Peyer's patch (tissue), 4 donors: ENCODE measurements around the gene CCNG2. TPM values are rescaled to one million over a fixed set of nuclear protein-coding genes. Genes with fewer than 3 reads are reported as not detected.

ENCODE experiments used
- DNase-seq, 3 donors: peaks; one replicate each; pipeline ENCODE4 v3.0.0-alpha.2; 2017 to 2019
- H3K27ac ChIP-seq, 4 donors: fragments of 200-600 bp; sonication (generic); one replicate each; pipeline ENCODE4 v1.5.1; 2016 to 2019
- H3K27me3 ChIP-seq, 2 donors: fragments of 200-600 bp; sonication (generic); one replicate each; pipeline ENCODE4 v1.5.1; 2019
- H3K36me3 ChIP-seq, 3 donors: fragments of 200-600 bp; sonication (generic); one replicate each; pipeline ENCODE4 v1.5.1; 2016 to 2019
- H3K4me1 ChIP-seq, 4 donors: fragments of 200-600 bp; sonication (generic); one replicate each; pipeline ENCODE4 v1.5.1; 2016 to 2019
- H3K4me3 ChIP-seq, 4 donors: fragments of 200-600 bp; sonication (generic); 1 replicate in 3 of 4; 2 replicates in 1 of 4; pipeline ENCODE4 v1.5.1; 2016 to 2019; ENCODE audit warnings: mild to moderate bottlenecking in 1 of 4
- H3K9me3 ChIP-seq, 4 donors: fragments of 200-600 bp; sonication (generic); one replicate each; pipeline ENCODE4 v1.5.1; 2016 to 2019; ENCODE audit warnings: mild to moderate bottlenecking in 1 of 4
- POLR2A ChIP-seq, 2 donors: fragments of 450-650 bp; IDR thresholded peaks; one replicate each; pipeline ENCODE4 v1.5.1; 2017; ENCODE audit warnings: antibody characterized with exemption in 2 of 2, mild to moderate bottlenecking in 2 of 2, moderate library complexity in 2 of 2
- total RNA-seq, 4 donors: library from RNA; depleted of rRNA; stranded (reverse); fragments of >200 nt; gene quantifications; one replicate each; pipeline ENCODE4 v1.1.0, GENCODE V29; 2016
- TF ChIP-seq, protein P1 (sequence below), 6 experiments: fragments of 450-650 bp in 4 of 6; fragments of 200-600 bp in 2 of 6; sonication (generic) in 1 of 6; IDR thresholded peaks; one replicate each; pipeline ENCODE4 v1.5.1; 2017 to 2019; ENCODE audit warnings: antibody characterized with exemption in 6 of 6, mild to moderate bottlenecking in 3 of 6, moderate library complexity in 1 of 6

Gene CCNG2
- total RNA-seq, 4 donors from 2014 or later = 19.8 to 29.7 (median 25.8) TPM

DNA sequence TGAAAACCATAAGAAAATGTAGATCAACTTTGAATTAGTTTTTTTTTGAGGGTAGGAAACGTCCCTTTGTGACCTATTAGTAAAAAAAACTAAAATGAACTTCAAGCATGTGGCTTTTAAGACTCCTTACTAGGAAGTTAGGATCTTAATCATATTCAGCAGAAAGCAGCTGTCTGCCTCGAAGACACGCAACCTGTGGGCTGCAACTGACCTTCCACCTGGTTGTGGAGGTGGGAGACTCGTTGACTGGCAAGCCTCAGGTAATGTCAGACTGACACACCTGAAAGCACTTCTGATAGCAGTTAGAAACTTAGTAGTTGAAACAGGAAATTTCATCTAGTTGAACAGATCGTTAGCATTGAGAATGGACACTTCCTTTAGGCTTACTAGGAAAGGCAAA, 37.4 kb downstream of the CCNG2 start:
- DNase-seq = no peak
- Histone ChIP-seq H3K27ac (peak overlapping the region in 3 of 4 donors; percentile 35 to 66 (median 60)), H3K27me3 (no peaks in the 10 kb centered on the region), H3K4me3 (no peak overlapping the region), H3K36me3 (no peaks in the 10 kb centered on the region), H3K9me3 (no peaks in the 10 kb centered on the region), H3K4me1 (no peaks in the 10 kb centered on the region)
- TF ChIP-seq, protein P1, sequence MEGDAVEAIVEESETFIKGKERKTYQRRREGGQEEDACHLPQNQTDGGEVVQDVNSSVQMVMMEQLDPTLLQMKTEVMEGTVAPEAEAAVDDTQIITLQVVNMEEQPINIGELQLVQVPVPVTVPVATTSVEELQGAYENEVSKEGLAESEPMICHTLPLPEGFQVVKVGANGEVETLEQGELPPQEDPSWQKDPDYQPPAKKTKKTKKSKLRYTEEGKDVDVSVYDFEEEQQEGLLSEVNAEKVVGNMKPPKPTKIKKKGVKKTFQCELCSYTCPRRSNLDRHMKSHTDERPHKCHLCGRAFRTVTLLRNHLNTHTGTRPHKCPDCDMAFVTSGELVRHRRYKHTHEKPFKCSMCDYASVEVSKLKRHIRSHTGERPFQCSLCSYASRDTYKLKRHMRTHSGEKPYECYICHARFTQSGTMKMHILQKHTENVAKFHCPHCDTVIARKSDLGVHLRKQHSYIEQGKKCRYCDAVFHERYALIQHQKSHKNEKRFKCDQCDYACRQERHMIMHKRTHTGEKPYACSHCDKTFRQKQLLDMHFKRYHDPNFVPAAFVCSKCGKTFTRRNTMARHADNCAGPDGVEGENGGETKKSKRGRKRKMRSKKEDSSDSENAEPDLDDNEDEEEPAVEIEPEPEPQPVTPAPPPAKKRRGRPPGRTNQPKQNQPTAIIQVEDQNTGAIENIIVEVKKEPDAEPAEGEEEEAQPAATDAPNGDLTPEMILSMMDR (IDR thresholded peaks at IDR 0.05) = no peak
- TF ChIP-seq POLR2A (IDR thresholded peaks at IDR 0.05) = no peak

DNA sequence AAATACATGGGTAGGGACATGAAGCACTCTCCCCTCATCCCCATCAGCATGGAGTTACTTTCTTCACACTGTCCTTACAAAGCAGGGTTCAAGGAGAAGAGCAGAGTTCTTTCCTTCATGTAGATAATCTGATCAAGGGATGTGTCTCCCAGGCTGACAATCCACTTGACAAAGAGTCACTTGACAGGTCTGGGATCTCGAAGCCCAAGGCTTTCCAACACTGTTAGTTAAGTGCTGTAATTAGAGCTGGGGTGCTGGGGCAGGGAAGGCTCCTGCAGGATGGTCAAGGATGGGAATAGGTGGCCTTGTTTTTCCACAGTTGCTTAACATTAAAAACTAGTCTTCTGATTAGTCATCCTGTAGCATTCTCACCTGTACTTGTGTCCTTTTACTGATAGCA, 38.0 kb downstream of the CCNG2 start:
- no peaks in the 10 kb centered on the region for H3K9me3 ChIP-seq
- no peaks in the 10 kb centered on the region for H3K36me3 ChIP-seq
- no peak for TF ChIP-seq POLR2A (IDR thresholded peaks at IDR 0.05)
- TF ChIP-seq, protein P1 (IDR thresholded peaks at IDR 0.05) = no peak
- no peak for DNase-seq
- H3K4me3 ChIP-seq = no peak overlapping the region
- no peaks in the 10 kb centered on the region for H3K4me1 ChIP-seq
- H3K27me3 ChIP-seq = no peaks in the 10 kb centered on the region
- H3K27ac ChIP-seq = no peak overlapping the region

DNA sequence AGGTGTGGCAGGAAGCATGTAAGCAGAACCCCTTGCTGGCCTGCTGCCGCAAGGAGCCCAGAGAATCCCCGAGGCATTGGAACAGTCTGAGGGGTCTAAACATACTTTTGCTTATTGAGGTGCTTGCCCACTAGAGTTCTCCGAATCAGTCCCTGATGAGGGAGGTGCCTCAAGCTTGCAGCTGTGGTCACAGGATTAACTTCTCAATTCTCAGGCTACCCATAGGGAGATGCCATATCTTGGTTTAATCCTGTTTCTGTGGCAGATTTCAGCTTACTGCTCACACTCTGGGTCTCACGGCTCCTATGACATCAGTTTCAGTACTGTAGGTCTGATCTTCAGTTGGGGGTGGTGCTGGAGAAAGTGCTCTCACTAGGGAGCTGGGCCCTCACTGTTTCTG, 39.9 kb downstream of the CCNG2 start:
- TF ChIP-seq, protein P1 (IDR thresholded peaks at IDR 0.05) = no peak
- no peak for TF ChIP-seq POLR2A (IDR thresholded peaks at IDR 0.05)
- no peaks in the 10 kb centered on the region for H3K9me3 ChIP-seq
- H3K27me3 ChIP-seq = no peaks in the 10 kb centered on the region
- H3K36me3 ChIP-seq = no peaks in the 10 kb centered on the region
- H3K27ac ChIP-seq = no peak overlapping the region
- no peak overlapping the region for H3K4me3 ChIP-seq
- DNase-seq = no peak
- no peaks in the 10 kb centered on the region for H3K4me1 ChIP-seq

DNA sequence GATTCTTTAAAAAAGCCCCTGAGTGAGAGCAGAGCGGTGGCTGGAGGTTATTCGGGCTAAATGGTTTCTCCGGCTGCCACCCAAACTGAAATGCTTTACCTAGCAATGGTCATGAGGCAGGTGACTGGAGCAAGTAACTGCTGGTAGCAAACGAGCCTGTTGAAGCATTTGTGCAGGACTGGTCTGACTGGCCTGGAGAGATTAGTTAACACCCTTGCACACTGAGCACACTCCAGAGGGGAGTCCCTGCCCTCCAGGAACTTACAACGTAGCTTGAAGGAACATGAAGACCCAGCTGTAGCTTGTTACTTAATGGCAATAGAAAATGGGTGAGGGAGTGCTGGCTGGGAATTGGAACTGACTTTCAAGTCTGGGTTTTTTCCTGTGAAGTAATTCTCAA, 40.4 kb downstream of the CCNG2 start:
- H3K27me3 ChIP-seq = no peaks in the 10 kb centered on the region
- H3K9me3 ChIP-seq = no peaks in the 10 kb centered on the region
- TF ChIP-seq POLR2A (IDR thresholded peaks at IDR 0.05) = no peak
- TF ChIP-seq, protein P1 (IDR thresholded peaks at IDR 0.05) = no peak
- no peaks in the 10 kb centered on the region for H3K4me1 ChIP-seq
- no peak overlapping the region for H3K4me3 ChIP-seq
- DNase-seq = no peak
- no peak overlapping the region for H3K27ac ChIP-seq
- H3K36me3 ChIP-seq = no peaks in the 10 kb centered on the region

DNA sequence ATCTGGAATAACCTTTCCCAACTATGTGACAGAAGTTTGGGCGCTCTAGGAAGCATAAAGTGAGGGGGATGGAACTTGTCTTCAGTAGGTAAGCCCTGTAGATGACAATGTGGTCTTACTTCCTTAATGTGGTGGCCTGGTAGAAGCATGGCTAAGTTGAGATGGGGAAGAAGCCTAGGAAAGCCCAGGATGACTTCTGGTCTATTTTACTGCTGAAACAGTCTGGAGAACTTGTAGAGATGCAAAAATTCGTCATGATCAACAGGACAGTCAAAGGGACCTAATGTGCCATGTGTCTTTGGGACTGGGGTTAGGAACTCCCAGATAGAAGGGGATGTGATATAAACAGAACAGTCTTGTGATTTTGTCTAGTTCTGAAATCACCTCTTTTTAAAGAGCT, 40.8 kb downstream of the CCNG2 start:
- no peaks in the 10 kb centered on the region for H3K4me1 ChIP-seq
- H3K4me3 ChIP-seq = no peak overlapping the region
- TF ChIP-seq, protein P1 (IDR thresholded peaks at IDR 0.05) = no peak
- TF ChIP-seq POLR2A (IDR thresholded peaks at IDR 0.05) = no peak
- no peaks in the 10 kb centered on the region for H3K27me3 ChIP-seq
- no peaks in the 10 kb centered on the region for H3K9me3 ChIP-seq
- no peaks in the 10 kb centered on the region for H3K36me3 ChIP-seq
- H3K27ac ChIP-seq = no peak overlapping the region
- DNase-seq = no peak

DNA sequence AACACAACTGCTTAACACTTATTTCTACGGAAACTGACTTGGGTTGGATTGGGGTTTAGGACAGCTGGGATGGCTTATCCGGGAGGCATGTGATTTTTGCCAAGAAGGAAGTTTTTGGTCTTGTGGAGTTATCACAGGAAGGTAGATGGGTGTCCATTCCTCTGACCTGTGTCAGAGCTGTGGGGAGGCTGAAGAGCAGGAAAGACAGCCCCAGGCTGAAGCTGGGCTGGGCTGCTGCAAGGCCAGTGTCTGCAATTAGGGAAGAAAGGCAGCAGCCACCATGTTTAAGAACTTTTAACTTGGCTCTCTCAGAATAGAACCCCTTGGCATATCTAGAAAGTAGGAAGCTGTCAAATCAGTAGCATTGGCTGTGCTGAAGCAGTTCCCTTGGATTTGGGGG, 42.3 kb downstream of the CCNG2 start:
- no peak for TF ChIP-seq POLR2A (IDR thresholded peaks at IDR 0.05)
- TF ChIP-seq, protein P1 (IDR thresholded peaks at IDR 0.05) = no peak
- no peak for DNase-seq

More for the DNA sequence above, 42.3 kb downstream of the CCNG2 start:
- Histone ChIP-seq H3K4me3 (no peak overlapping the region), H3K27me3 (no peaks in the 10 kb centered on the region), H3K4me1 (no peaks in the 10 kb centered on the region), H3K27ac (no peak overlapping the region), H3K9me3 (no peaks in the 10 kb centered on the region), H3K36me3 (no peaks in the 10 kb centered on the region)
